K562 (cell line): ENCODE measurements around the gene ADGRL3. TPM values are rescaled to one million over a fixed set of nuclear protein-coding genes. Genes with fewer than 3 reads are reported as not detected.

Experiments used
- ATAC-seq: fragments of 200-7000 bp; cut with Tn5 transposase; 3 replicates; pipeline ENCODE4 v1.9.1; 2020; ENCODE audit warnings: moderate library complexity
- BruUV-seq: library from RNA; stranded (reverse); fragments of 400-500 nt; replicated peaks from 2 replicates; lab custom pipeline; 2021; lab: Mats Ljungman, UMichigan
- CTCF ChIA-PET: fragments of 300-600 bp; formaldehyde crosslinking; extraction: SDS; loops from one replicate; lab custom pipeline; 2021; ENCODE audit warnings: low intra/inter-chr PET ratio; lab: Yijun Ruan, JAX
- POLR2A ChIA-PET: fragments of 300-600, 350-650 bp; sonication (Branson Sonifier 250); formaldehyde crosslinking; extraction: SDS; loops from one replicate; lab custom pipeline; 2021; ENCODE audit warnings: antibody characterized with exemption, inconsistent platforms; lab: Yijun Ruan, JAX
- DNase-seq, 4 experiments: peaks; one replicate each; pipeline versions ENCODE4 v3.0.0 to v3.0.0-alpha.2; 2011 to 2018; ENCODE audit warnings: low spot score in 3 of 4, mixed read lengths in 3 of 4; ENCODE audit errors: extremely low read depth in 1 of 4
- FAIRE-seq: peaks from 2 replicates; lab custom pipeline; 2011; peaks lifted over from hg19 to GRCh38; lab: Jason Lieb, UNC
- H2AFZ ChIP-seq: 2 replicates; pipeline ENCODE4 v1.6.0; 2011; ENCODE audit warnings: low read depth, low read length, control low read depth, inconsistent platforms
- H3K27ac ChIP-seq: fragments of 200-600 bp; 3 replicates; pipeline ENCODE4 v1.8.0; 2011; ENCODE audit warnings: low read depth, mild to moderate bottlenecking, control low read depth, inconsistent platforms, low read length, moderate library complexity, mixed read lengths; ENCODE audit errors: extremely low read depth
- H3K27me3 ChIP-seq, 2 experiments: fragments of 300-600 bp in 1 of 2; 2 replicates in 1 of 2; 3 replicates in 1 of 2; pipeline versions ENCODE4 v1.6.0 to v1.8.0; 2011; ENCODE audit warnings: inconsistent platforms in 2 of 2, low read length in 2 of 2, mild to moderate bottlenecking in 1 of 2, mixed read lengths in 1 of 2, moderate library complexity in 1 of 2; ENCODE audit not compliant: control insufficient read depth in 2 of 2, insufficient read depth in 2 of 2
- H3K36me3 ChIP-seq: fragments of 300-600 bp; 3 replicates; pipeline ENCODE4 v1.8.0; 2011; ENCODE audit warnings: mild to moderate bottlenecking, low read length, inconsistent platforms; ENCODE audit not compliant: control insufficient read depth, insufficient read depth
- H3K4me1 ChIP-seq, 2 experiments: fragments of 200-600 bp in 1 of 2; replicated peaks in 1 of 2; 2 replicates in 1 of 2; 3 replicates in 1 of 2; pipeline versions ENCODE4 v1.5.1 to v1.8.0; 2011; ENCODE audit warnings: inconsistent platforms in 2 of 2, low read length in 2 of 2, mild to moderate bottlenecking in 1 of 2, mixed read lengths in 1 of 2, moderate library complexity in 1 of 2; ENCODE audit not compliant: control insufficient read depth in 2 of 2, insufficient read depth in 2 of 2
- H3K4me2 ChIP-seq: 2 replicates; pipeline ENCODE4 v1.6.1; 2011; ENCODE audit warnings: low read length, control low read depth, inconsistent platforms, mixed read lengths; ENCODE audit not compliant: insufficient read depth
- H3K4me3 ChIP-seq: fragments of 200-600 bp; sonication (generic), shearing (Covaris generic); 2 replicates; pipeline ENCODE4 v1.5.1; 2016; ENCODE audit warnings: control low read depth, inconsistent platforms
- H3K79me2 ChIP-seq: fragments of 200-600 bp; 3 replicates; pipeline ENCODE4 v1.8.0; 2011; ENCODE audit warnings: low read length, inconsistent platforms; ENCODE audit not compliant: control insufficient read depth, insufficient read depth
- H3K9ac ChIP-seq, 2 experiments: 2 replicates each; pipeline versions ENCODE4 v1.6.0 to v1.6.1; 2011; ENCODE audit warnings: low read depth in 2 of 2, low read length in 2 of 2, control low read depth in 1 of 2, inconsistent platforms in 1 of 2, mild to moderate bottlenecking in 1 of 2, mixed read lengths in 1 of 2; ENCODE audit not compliant: insufficient read depth in 1 of 2
- H3K9me1 ChIP-seq: one replicate; pipeline ENCODE4 v1.6.0; 2011; ENCODE audit warnings: inconsistent platforms, mild to moderate bottlenecking, low read length, moderate library complexity; ENCODE audit not compliant: control insufficient read depth, insufficient read depth
- H3K9me3 ChIP-seq: replicated peaks from 2 replicates; pipeline ENCODE4 v1.5.1; 2011; ENCODE audit warnings: low read depth, low read length, inconsistent platforms; ENCODE audit not compliant: control insufficient read depth, insufficient read depth
- H4K20me1 ChIP-seq: replicated peaks from 2 replicates; pipeline ENCODE4 v1.6.1; 2011; ENCODE audit warnings: low read length, inconsistent platforms, mixed read lengths; ENCODE audit not compliant: control insufficient read depth, insufficient read depth
- ATF7 ChIP-seq: fragments of 450-650 bp; IDR thresholded peaks from 2 replicates; pipeline ENCODE4 v1.7.1; 2014; ENCODE audit warnings: mild to moderate bottlenecking, moderate library complexity
- C11orf30 ChIP-seq: fragments of 450-650 bp; IDR thresholded peaks from 2 replicates; pipeline ENCODE4 v1.6.1; 2016; ENCODE audit warnings: low read depth, mild to moderate bottlenecking
- MAFG ChIP-seq: fragments of 450-650 bp; conservative IDR thresholded peaks from 2 replicates; pipeline ENCODE4 v1.6.1; 2016; ENCODE audit warnings: missing genetic modification characterization, missing compliant biosample characterization
- RBFOX2 ChIP-seq: fragments of 200-400 bp; formaldehyde crosslinking; IDR thresholded peaks from 2 replicates; pipeline ENCODE4 v1.6.1; 2017; ENCODE audit warnings: low read depth, mild to moderate bottlenecking, low read length, moderate library complexity
- SAP30 ChIP-seq: fragments of 200-600 bp; sonication (generic); IDR thresholded peaks from 2 replicates; pipeline ENCODE4 v1.6.1; 2012; ENCODE audit warnings: borderline replicate concordance, low read depth, mild to moderate bottlenecking, moderate library complexity, low read length, control low read depth, inconsistent platforms; ENCODE audit not compliant: insufficient read depth, poor library complexity, severe bottlenecking
- ZNF121 ChIP-seq: sonication (generic); formaldehyde crosslinking; conservative IDR thresholded peaks from 2 replicates; pipeline ENCODE4 v1.8.0; 2022; ENCODE audit warnings: missing genetic modification reagents
- ZNF316 ChIP-seq: fragments of 450-650 bp; IDR thresholded peaks from 2 replicates; pipeline ENCODE4 v1.6.1; 2016
- WGBS: fragments of 100-300 bp; shearing (Covaris generic); methylation state at CpG from one replicate; pipeline ENCODE4 v1.1.6; 2016; ENCODE audit warnings: low coverage, mixed read lengths; ENCODE audit not compliant: insufficient coverage; ENCODE audit errors: missing lambda C conversion rate; 5-methylcytosine and 5-hydroxymethylcytosine counted together
- in situ Hi-C: fragments of 300-500 bp; cut with MboI; formaldehyde crosslinking; loops from 4 replicates; pipeline ENCODE4 v1.15.0; 2018; ENCODE audit warnings: inconsistent platforms, mixed read lengths
- intact Hi-C: fragments of 100-400 bp; cut with micrococcal nuclease; formaldehyde crosslinking; loops from 2 replicates; pipeline ENCODE4 v1.14.2; 2022
- polyA plus RNA-seq, 8 experiments: library from polyadenylated mRNA; depleted of rRNA in 4 of 8; stranded (reverse) in 5 of 8; unstranded in 3 of 8; fragments of >200 nt; fragmentation: Nextera tagmentation in 2 of 8; fragmentation: Illumina TruSeq in 1 of 8; extraction: Ambion mirVana in 2 of 8; extraction: Trizol in 1 of 8; gene quantifications; 2 replicates each; pipeline versions ENCODE4 v1.2.1 to v1.2.3, GENCODE V29; 2011 to 2014; ENCODE audit warnings: inconsistent platforms in 1 of 8, missing spikeins in 1 of 8
- total RNA-seq, 7 experiments: library from RNA; depleted of rRNA in 6 of 7; stranded (reverse); fragments of >200 nt in 6 of 7; fragmentation: Illumina TruSeq in 2 of 7; extraction: Trizol in 2 of 7; gene quantifications; 2 replicates each; pipeline versions ENCODE4 v1.2.1 to v1.2.3, GENCODE V29; 2011 to 2021; ENCODE audit warnings: low replicate concordance in 1 of 7

The ADGRL3 gene
- total and polyA plus RNA-seq, 9 of the 15 experiments (the other 6 are each of a cell fraction or from before 2014, with no cell fraction given): 0.03 to 0.14 (median 0.04) TPM; not detected in 2

GRCh38 chr4:61462451-61463326 lies 262.6 kb downstream of the ADGRL3 start:
- Histone ChIP-seq H3K4me2 (no peak overlapping the region), H3K36me3 (no peaks in the 10 kb centered on the region), H3K27ac (no peak overlapping the region), H4K20me1 (no peaks in the 10 kb centered on the region), H3K27me3 (no peaks in the 10 kb centered on the region), H2AFZ (no peak overlapping the region), H3K4me3 (no peak overlapping the region), H3K9me3 (no peaks in the 10 kb centered on the region; the same call in 1 of the 2 replicates), H3K4me1 (no peaks in the 10 kb centered on the region), H3K9me1 (no peaks in the 10 kb centered on the region), H3K9ac (no peak overlapping the region), H3K79me2 (no peaks in the 10 kb centered on the region)
- TF ChIP-seq MAFG (peak; percentile 43), ZNF121 (CRISPR knock-in tag) (no peak), ZNF316 (0 out of 2 replicates have a peak, but pooled peaks have one; percentile 23), SAP30 (no peak), RBFOX2 (no peak), C11orf30 (peak; percentile 9; the same call in 1 of the 2 replicates), ATF7 (no peak)
- no TSS peak for BruUV-seq
- FAIRE-seq: no peak
- in situ Hi-C loops (no loop called here), intact Hi-C loops (no loop called here)
- ATAC-seq: no peak
- 1% methylated on average over 5 of the region's 5 CpGs for WGBS
- ChIA-PET CTCF (no interaction called here), POLR2A (no interaction called here)
- DNase-seq: no peak
